ENCODE data around the gene DNAJC16.
"Not testable (repeated sequence)": the region's sequence is repeated elsewhere in the genome, so short reads cannot be mapped to it uniquely, and the experiment has no call there.

The DNAJC16 gene

DNA sequence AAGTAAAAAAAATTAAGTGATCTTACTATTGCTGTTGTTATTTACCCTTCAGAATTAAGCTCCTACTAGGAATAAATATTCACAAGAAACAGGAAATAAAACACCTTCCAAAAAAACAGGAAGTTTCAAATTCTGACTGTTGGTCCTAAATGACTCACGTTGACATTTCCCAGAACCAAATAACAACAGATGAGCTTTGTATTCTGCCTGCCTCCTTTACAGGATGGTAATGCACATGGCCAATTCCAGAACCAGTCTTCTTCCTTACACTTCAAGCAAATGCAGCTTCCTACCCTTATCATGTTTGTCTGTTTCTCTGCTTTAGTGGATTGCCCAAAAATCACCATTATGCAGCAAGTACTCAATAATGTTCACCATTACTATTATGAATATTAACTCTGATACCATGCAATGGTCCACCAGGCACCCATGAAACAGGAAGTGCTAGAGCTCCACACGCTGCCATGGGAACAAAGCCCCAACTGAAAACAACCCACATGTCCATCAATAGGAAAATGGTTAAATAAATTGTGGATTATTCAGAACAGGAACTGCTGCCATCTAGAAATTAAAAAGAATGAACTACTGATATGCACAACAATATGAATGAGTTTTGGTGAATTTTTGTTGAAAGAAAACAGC lies 11.5 kb upstream of the DNAJC16 start:
- no peaks in the 10 kb centered on the region for H3K27me3 Mint-ChIP-seq
- peak overlapping the region; percentile 73 for H3K27ac Mint-ChIP-seq
- H3K4me3 Mint-ChIP-seq, result no peak overlapping the region
- peaks cover 63% of the 10 kb centered on the region for H3K36me3 Mint-ChIP-seq
- no peak for DNase-seq
- CTCF ChIA-PET, result interaction anchor here (0.9 to 1.2 kb wide), 2 partner anchors 8 to 12 kb away, joined by 3 to 4 read pairs; partner anchors contain the start of genes CASP9 and DNAJC16
- H3K4me1 Mint-ChIP-seq, result peaks cover 55% of the 10 kb centered on the region
- no peaks in the 10 kb centered on the region for H3K9me3 Mint-ChIP-seq

DNA sequence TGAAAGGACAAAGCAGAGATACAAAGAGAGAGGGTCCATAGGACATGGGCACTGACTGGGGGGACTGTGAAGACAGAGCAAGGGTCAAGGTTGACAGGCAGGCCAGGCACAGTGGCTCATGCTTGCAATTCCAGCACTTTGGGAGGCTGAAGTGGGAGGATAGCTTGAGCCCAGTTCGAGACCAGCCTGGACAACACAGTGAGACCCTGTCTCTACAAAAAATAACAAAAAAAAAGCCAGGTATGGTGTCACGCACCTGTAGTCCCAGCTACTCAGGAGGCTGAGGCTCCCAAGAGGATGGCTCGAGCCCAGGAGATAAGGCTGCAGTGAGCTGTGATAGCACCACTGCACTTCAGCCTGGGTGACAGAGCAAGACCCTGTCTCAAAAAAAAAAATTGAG lies 7.0 kb upstream of the DNAJC16 start:
- DNase-seq, result no peak
- peaks cover 32% of the 10 kb centered on the region for H3K36me3 Mint-ChIP-seq
- H3K27me3 Mint-ChIP-seq, result no peaks in the 10 kb centered on the region
- H3K9me3 Mint-ChIP-seq, result no peaks in the 10 kb centered on the region
- peaks cover 63% of the 10 kb centered on the region for H3K4me1 Mint-ChIP-seq
- CTCF ChIA-PET, result no interaction called here
- H3K27ac Mint-ChIP-seq, result no peak overlapping the region
- no peak overlapping the region for H3K4me3 Mint-ChIP-seq

DNA sequence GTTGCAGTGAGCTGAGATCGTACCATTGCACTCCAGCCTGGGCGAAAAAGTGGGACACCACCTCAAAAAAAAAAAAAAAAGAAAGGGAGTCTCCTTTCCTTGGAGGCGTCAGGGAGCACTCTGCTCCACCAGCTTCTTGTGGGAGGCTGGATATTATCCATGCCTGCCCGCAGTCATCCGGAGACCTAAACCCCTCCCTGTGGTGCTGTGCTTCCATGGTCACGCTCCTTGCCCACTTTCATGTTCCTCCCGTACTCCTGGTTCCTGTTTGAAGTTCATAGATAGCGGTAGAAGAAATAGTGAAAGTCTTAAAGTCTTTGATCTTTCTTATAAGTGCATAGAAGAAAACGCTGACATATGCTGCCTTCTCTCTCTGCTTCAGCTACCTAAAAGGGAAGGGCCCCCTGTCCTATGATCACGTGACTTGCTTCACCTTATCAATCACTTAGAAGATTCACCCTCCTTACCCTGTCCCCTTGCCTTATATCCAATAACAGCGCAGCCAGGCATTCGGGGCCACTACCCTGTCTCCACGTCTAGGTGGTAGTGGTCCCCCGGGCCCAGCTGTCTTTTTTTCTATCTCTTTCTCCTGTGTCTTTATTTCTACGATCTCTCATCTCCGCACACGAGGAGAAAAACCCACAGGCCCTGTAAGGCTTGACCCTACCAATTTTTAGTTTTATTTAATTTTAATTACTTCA lies 5.3 kb upstream of the DNAJC16 start:
- H3K27ac Mint-ChIP-seq, H3K9me3 Mint-ChIP-seq, H3K4me3 Mint-ChIP-seq, CTCF ChIA-PET, DNase-seq, H3K27me3 Mint-ChIP-seq: not testable (repeated sequence)
- peaks cover 67% of the 10 kb centered on the region for H3K4me1 Mint-ChIP-seq
- H3K36me3 Mint-ChIP-seq, result peaks cover 25% of the 10 kb centered on the region

DNA sequence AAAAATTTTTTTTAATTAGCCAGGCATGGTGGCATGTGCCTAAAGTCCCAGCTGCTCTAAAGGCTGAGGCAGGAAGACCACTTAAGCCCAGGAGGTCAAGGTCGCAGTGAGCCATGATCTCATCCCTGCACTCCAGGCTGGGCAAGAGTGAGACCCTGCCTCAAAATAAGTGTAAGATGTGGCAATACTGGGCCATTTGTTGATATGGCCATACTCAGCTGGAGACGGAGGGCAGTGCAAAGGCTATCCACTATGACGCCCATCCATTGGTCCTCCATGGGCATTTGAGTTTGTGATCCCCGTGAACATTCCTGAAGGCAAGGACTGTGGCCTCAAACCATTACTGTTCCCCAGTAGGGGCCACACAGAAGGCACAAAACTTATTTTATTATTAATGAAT lies 4.1 kb upstream of the DNAJC16 start:
- Mint-ChIP-seq H3K9me3 (no peaks in the 10 kb centered on the region), H3K27ac (no peak overlapping the region), H3K27me3 (no peaks in the 10 kb centered on the region), H3K4me3 (peak overlapping the region; percentile 29), H3K4me1 (peaks cover 62% of the 10 kb centered on the region), H3K36me3 (peaks cover 13% of the 10 kb centered on the region)
- DNase-seq, result no peak
- CTCF ChIA-PET, result no interaction called here

DNA sequence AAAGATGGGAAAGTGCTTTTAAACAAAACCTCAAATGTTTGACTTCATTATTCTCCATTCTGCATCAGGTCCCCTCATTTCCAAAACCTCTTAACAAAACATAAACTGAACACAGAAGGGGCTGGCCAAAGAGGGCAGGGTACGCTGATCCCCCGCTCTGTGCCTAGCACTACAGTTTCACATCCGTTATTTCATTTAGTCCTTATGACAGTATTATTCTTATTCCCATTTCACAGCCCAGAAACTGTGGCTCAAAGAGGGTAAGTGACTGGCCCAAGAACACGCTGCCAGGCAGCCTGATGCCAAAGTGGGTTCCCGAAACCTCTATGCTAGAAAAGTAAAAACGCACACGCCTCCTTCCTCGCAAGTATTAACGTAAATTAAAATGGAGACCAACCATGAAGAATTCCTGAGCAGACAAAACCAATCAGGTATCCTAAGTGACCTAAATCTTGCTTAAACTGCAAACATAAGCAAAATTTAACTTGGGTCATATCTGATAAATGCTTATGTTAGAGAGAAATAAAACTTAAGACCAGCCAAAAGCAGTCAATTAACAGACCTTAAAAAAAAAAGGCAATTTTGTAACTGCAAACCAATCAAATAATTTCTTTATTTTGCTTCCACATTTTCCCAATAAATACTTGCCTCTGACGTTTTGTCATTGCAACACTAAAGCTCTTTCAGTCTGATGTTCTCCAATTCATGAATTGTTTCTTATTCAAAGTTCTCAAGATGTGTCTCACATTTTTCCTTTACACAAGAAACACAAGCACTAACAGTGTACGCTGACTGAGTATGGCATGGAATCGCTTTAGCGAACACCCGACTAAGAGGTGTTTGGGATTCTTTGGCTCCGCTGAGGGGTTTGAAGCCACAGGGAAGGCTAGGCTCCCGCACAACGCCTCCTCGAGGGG lies 3.3 kb upstream of the DNAJC16 start:
- Mint-ChIP-seq H3K27ac (peak overlapping the region; percentile 98), H3K4me1 (peaks cover 63% of the 10 kb centered on the region), H3K9me3 (no peaks in the 10 kb centered on the region), H3K27me3 (no peaks in the 10 kb centered on the region), H3K4me3 (peak overlapping the region; percentile 86), H3K36me3 (peaks cover 5% of the 10 kb centered on the region)
- CTCF ChIA-PET, result interaction anchor here (1.0 kb wide), 1 partner anchor 8 kb away, joined by 3 read pairs; no protein-coding TSS in a partner anchor
- no peak for DNase-seq

DNA sequence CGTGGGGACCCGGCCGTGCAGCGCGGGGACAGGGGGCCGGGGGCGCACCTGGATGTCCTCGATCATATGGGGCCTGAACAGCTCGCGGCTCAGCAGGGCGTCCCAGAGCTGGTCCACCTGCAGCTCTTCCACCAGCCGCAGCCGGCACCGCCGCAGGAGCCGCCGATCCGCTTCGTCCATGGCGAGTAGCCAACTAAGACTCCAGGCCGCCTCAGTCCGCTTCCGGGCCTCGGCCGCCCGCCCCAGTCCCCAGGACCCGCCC lies 2.7 kb upstream of the DNAJC16 start, which contains the start of gene CASP9:
Gene CASP9, minus strand, starts transcription at position 195 of the 262 bp plus-strand sequence. Its CDS starts 15 bp downstream, at position 180.
- Mint-ChIP-seq H3K27ac (peak within 1 kb of the TSS; percentile 98), H3K36me3 (peaks cover 2% of the 10 kb centered on the region), H3K9me3 (no peaks in the 10 kb centered on the region), H3K4me3 (peak within 1 kb of the TSS; percentile 86), H3K4me1 (peaks cover 65% of the 10 kb centered on the region), H3K27me3 (no peaks in the 10 kb centered on the region)
- CTCF ChIA-PET, result interaction anchor here (1.0 kb wide), 1 partner anchor 9 kb away, joined by 3 read pairs; no protein-coding TSS in a partner anchor
- no peak for DNase-seq

DNA sequence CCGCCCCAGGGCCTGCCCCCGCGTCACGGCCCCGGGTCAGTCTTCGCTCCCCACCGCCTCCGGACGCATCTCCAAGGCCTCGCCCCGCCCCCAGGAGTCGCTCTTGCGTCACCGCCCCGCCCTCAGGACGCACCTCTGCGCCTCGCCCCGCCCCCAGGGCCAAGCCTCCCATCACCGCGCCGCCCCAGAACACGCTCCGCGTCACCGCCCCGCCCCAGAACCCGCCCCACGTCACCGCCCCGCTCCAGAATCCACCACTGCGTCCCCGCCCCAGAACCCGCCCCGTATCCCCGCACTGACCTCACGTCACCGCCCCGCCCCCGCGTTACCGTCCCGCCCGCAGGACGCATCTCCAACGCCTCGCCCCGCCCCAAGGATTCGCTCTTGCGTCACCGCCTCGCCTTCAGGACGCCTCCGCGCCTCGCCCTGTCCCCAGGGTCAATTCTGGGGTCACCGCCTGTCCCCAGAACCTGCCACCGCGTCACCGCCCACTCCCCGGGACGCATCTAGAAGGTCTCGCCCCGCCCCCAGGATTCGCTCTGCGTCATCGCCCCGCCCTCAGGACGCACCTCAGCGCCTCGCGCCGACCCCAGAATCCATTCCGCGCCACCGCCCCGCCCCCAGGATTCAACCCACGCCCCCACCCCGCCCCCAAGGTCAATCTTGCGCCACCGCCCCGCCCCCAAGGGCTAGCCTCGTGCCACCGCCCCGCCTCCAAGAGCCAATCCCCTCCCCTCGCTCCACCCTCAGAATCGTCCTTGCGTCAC lies 2.2 kb upstream of the DNAJC16 start:
- Mint-ChIP-seq H3K27ac (peak overlapping the region; percentile 98), H3K27me3 (no peaks in the 10 kb centered on the region), H3K4me3 (peak overlapping the region; percentile 86), H3K4me1 (peaks cover 66% of the 10 kb centered on the region), H3K36me3 (peaks cover 2% of the 10 kb centered on the region), H3K9me3 (no peaks in the 10 kb centered on the region)
- peak; percentile 100 for DNase-seq
- CTCF ChIA-PET, result no interaction called here

DNA sequence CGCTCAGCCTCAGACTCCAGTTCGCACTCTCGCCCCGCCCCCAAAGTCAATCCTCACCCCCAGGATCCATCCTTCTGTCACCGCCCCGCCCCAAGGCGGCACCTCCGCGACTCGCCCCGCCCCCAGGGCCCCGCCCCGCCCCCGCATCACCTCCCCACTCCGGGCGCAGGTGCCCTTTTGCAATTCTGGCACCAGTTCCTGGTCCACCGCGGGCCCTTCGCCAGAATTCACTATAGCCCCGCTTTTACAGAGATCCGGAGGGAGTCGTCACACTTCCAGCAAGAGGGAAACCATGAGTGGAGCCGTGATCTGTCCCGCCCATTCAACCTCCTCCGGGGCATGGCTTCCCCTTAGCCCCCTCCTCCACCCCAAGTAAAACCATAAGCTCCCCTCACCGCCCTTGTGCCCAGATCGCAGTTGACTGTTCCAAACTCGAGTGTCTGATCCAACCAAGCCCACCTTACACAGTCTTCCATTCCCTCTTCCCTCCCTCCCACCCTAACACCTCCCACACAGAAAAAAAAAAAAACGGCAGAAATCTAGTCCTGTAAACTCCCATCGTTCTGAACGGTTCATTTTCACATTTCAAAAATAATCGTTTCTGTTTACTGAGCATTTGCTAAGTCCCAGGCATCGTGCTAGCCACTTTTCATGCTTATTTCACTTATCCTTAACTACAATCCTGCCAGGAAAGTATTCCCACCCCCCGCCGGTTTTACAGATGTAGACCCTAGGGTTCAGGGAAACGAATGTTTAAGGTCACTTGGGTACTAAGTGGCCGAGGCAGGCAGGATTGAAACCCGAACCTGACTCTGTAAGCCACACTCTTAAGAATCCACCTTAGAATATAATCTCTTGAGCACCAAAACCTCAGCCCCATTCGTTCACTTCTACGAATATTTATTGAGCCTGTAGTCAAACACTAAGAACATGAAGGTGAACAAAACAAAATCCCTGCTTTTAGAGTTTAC lies 1.3 kb upstream of the DNAJC16 start:
- Mint-ChIP-seq H3K4me3 (peak overlapping the region; percentile 86), H3K27ac (peak overlapping the region; percentile 98), H3K27me3 (no peaks in the 10 kb centered on the region), H3K9me3 (no peaks in the 10 kb centered on the region), H3K36me3 (peaks cover 2% of the 10 kb centered on the region), H3K4me1 (peaks cover 62% of the 10 kb centered on the region)
- CTCF ChIA-PET, result no interaction called here
- no peak for DNase-seq

DNA sequence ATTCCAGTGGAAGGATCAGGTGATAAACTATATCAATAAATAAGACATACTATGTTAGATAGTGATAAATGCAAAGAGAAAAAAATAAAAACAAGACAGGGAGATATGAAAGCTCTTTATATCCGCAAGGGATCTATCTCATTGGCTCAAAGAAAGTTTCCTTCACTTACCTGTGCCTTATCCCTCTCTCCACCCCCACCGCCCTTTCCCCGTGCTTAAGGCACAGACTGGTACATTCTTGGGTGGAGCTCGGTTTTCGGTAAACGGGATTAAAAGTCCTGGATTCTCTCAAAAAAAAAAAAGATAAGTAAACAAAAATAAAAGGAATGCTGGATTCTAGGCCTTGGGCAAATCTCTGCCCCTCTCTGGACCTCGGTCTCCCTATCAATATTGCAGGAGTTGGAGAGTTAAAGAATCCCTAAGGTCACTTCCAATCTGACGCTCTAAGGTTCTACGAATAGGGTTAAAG lies 593 bp upstream of the DNAJC16 start:
- CTCF ChIA-PET, result interaction anchor here (1.4 kb wide), 1 partner anchor 11 kb away, joined by 4 read pairs; no protein-coding TSS in a partner anchor
- no peaks in the 10 kb centered on the region for H3K9me3 Mint-ChIP-seq
- H3K27ac Mint-ChIP-seq, result peak overlapping the region; percentile 98
- H3K4me1 Mint-ChIP-seq, result peaks cover 62% of the 10 kb centered on the region
- peaks cover 8% of the 10 kb centered on the region for H3K36me3 Mint-ChIP-seq
- no peaks in the 10 kb centered on the region for H3K27me3 Mint-ChIP-seq
- H3K4me3 Mint-ChIP-seq, result peak overlapping the region; percentile 86
- DNase-seq, result peak; percentile 32

DNA sequence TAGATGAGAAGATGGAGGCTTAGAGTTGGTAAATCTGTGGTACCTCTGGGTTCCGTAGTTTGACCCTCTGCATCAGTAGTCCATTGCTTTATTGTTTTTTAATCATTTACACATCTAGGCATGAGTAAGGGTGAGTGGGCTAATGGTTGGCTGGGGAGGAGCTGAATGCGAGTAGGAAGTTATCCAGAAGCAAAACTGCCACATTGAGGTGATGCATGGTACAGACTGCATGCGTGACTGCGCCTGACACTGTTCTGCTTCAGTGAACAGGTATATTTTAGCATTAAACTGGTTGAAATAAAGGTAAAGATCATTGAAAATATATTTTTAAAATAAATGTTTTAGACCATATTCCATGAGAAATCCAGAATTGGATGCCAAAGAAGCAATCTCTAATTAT lies 4.4 kb downstream of the DNAJC16 start:
- Mint-ChIP-seq H3K27me3 (no peaks in the 10 kb centered on the region), H3K4me1 (peaks cover 24% of the 10 kb centered on the region), H3K36me3 (peaks cover 11% of the 10 kb centered on the region), H3K27ac (no peak overlapping the region), H3K4me3 (no peak overlapping the region), H3K9me3 (no peaks in the 10 kb centered on the region)
- CTCF ChIA-PET, result no interaction called here
- DNase-seq, result no peak

DNA sequence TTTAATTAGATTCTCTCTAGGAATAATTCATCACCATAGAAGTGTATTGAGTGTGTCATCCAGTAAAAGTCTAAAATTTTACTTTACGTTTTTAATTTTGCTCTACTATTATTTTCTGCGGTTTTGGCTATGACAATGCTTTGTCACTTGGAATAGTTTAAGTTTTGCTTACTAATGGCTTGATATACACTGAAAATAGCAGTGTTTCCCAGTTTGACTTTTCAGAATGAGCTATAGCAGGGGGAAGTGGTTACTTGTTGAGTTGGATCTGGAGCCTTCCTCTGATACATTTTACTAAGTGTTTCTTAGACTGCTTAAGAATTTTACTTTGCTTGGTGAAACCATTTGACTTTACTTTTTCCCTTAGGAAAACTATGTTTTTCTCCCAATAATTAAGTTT lies 5.0 kb downstream of the DNAJC16 start:
- no peak overlapping the region for H3K27ac Mint-ChIP-seq
- no peaks in the 10 kb centered on the region for H3K27me3 Mint-ChIP-seq
- peaks cover 19% of the 10 kb centered on the region for H3K4me1 Mint-ChIP-seq
- no peaks in the 10 kb centered on the region for H3K9me3 Mint-ChIP-seq
- H3K36me3 Mint-ChIP-seq, result peaks cover 15% of the 10 kb centered on the region
- CTCF ChIA-PET, result no interaction called here
- DNase-seq, result no peak
- H3K4me3 Mint-ChIP-seq, result no peak overlapping the region

DNA sequence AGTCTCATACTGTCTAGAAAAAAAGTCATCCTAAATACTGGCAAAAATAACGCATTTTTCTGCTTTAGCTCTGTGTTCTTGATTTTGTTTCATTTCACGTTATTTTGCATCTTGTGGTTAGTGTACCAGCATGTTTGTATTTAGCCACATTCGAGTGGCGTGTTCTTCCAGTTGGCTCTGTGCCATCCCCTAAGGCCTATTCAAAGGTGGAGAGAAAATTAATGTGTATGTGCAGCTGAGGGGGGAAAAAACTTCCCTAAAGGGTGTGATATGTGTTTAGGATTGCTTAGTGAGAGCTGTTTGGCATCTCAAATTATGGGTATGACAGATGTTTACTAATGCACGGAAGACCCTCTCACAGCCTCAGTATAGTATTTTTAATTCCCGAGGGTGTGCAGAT lies 12.1 kb downstream of the DNAJC16 start:
- Mint-ChIP-seq H3K27me3 (no peaks in the 10 kb centered on the region), H3K4me3 (no peak overlapping the region), H3K36me3 (peaks cover 30% of the 10 kb centered on the region), H3K27ac (peak overlapping the region; percentile 55), H3K9me3 (no peaks in the 10 kb centered on the region), H3K4me1 (no peaks in the 10 kb centered on the region)
- DNase-seq, result no peak
- CTCF ChIA-PET, result no interaction called here

DNA sequence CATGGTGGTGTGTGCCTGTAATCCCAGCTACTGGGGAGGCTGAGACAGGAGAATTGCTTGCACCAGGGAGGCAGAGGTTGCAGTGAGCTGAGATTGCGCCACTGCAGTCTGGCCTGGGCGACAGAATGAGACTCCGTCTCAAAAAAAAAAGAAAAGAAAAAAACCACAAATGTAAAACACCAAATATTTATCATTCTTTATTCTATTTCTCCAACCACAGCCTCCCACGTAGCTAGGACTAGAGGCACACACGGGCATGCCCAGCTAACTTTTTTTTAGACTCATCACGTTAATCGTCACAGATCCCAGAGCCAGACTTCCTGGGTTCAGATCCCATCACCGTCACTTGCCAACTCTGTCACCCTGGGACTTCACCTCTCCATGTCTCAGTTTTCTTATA lies 13.5 kb downstream of the DNAJC16 start:
- Mint-ChIP-seq H3K27me3 (no peaks in the 10 kb centered on the region), H3K36me3 (peaks cover 30% of the 10 kb centered on the region), H3K4me3 (no peak overlapping the region), H3K27ac (no peak overlapping the region), H3K4me1 (no peaks in the 10 kb centered on the region), H3K9me3 (no peaks in the 10 kb centered on the region)
- CTCF ChIA-PET, result no interaction called here
- no peak for DNase-seq

All from activated naive CD4-positive, alpha-beta T cell treated with anti-CD3 and anti-CD28 coated beads, Interleukin-2, amount 10 ng/mL, durations not matched to agents 7 days and 5 days (primary cell).